A549 (cell line): ENCODE measurements around the gene LLGL2.

Experiments used
- CHD2 ChIP-seq: fragments of 150-350 bp; IDR thresholded peaks from 2 replicates; pipeline ENCODE4 v1.6.1; 2014; ENCODE audit warnings: low read length; ENCODE audit not compliant: partially characterized antibody
- CHD4 ChIP-seq: fragments of 200-600 bp; sonication (generic); IDR thresholded peaks from 2 replicates; pipeline ENCODE4 v1.6.1; 2016; ENCODE audit warnings: antibody characterized with exemption, mild to moderate bottlenecking, borderline replicate concordance
- ESRRA ChIP-seq: fragments of 150-350 bp; IDR thresholded peaks from 2 replicates; pipeline ENCODE4 v1.6.1; 2014; ENCODE audit warnings: mild to moderate bottlenecking, low read length, borderline replicate concordance
- GATA3 ChIP-seq: IDR thresholded peaks from 2 replicates; pipeline ENCODE4 v1.6.1; 2012; ENCODE audit warnings: borderline replicate concordance
- HOXA7 ChIP-seq: fragments of 250-450 bp; sonication (Bioruptor Pico); IDR thresholded peaks from 2 replicates; pipeline ENCODE4 v1.5.0; 2020; ENCODE audit warnings: mild to moderate bottlenecking, moderate library complexity
- KDM1A ChIP-seq: fragments of 200-600 bp; sonication (generic); IDR thresholded peaks from 2 replicates; pipeline ENCODE4 v1.6.1; 2016; ENCODE audit warnings: low read depth, mild to moderate bottlenecking
- MYC ChIP-seq: IDR thresholded peaks from 2 replicates; pipeline ENCODE4 v1.6.1; 2012; ENCODE audit warnings: mild to moderate bottlenecking, inconsistent platforms, low read length, improper control_type of control experiment, borderline replicate concordance
- POLR2A ChIP-seq: IDR thresholded peaks from 2 replicates; pipeline ENCODE4 v1.6.1; 2012; ENCODE audit warnings: mild to moderate bottlenecking, low read length
- RAD21 ChIP-seq, 2 experiments: fragments of >200 bp in 1 of 2; sonication (Bioruptor Twin) in 1 of 2; formaldehyde crosslinking in 1 of 2; IDR thresholded peaks in 1 of 2; conservative IDR thresholded peaks in 1 of 2; 2 replicates in 1 of 2; 3 replicates in 1 of 2; pipeline ENCODE4 v1.6.1; 2012 to 2018; ENCODE audit warnings: inconsistent platforms in 1 of 2
- SMC3 ChIP-seq: fragments of >200 bp; sonication (Bioruptor Twin); formaldehyde crosslinking; IDR thresholded peaks from 3 replicates; pipeline ENCODE4 v1.6.1; 2018; ENCODE audit warnings: inconsistent platforms
- TF ChIP-seq, protein P1 (sequence below): fragments of >200 bp; sonication (Bioruptor Twin); formaldehyde crosslinking; IDR thresholded peaks from 3 replicates; pipeline ENCODE4 v1.5.1; 2016
- TF ChIP-seq, protein P2 (sequence below): fragments of 200-600 bp; sonication (generic); IDR thresholded peaks from 2 replicates; pipeline ENCODE4 v1.6.1; 2016; ENCODE audit warnings: antibody characterized with exemption, mild to moderate bottlenecking, moderate library complexity
- TF ChIP-seq, protein P3 (sequence below): fragments of 250-450 bp; sonication (Bioruptor Pico); IDR thresholded peaks from 2 replicates; pipeline ENCODE4 v1.5.0; 2021; ENCODE audit warnings: mild to moderate bottlenecking, moderate library complexity, borderline replicate concordance
- TF ChIP-seq, protein P4 (sequence below): fragments of 450-650 bp; IDR thresholded peaks from 2 replicates; pipeline ENCODE4 v1.6.1; 2014; ENCODE audit warnings: antibody characterized with exemption

DNA sequence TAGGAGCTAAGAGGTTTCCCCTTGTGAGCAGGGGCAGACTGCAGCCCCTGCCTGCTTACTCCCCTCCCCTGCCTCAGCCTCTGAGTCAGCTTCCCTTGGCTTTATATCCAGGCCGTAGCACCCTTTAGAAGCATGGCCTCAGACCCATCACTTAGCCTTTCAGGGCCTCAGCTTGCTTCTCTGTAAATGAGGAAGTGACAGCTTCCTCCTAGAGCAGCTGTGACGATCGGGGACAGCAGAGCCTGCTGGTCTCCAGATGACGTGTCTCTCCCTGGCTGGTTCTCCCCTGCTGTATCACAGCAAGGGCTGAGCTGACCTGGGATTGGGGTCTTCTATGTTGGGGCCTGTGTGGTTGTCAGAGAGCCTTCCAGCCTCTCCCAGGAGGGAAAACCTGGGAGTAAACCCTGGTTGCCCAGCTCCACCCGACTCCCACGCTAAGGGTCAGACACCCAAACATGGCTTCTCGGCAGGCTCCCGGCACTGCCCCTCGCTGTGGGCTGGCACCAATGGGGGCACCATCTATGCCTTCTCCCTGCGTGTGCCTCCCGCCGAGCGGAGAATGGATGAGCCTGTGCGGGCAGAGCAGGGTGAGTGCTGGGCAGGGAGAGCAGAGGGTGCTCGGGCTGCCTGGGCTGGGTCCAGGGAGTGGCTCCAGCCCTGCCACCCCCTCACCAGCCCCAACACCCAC is 45.8 kb downstream of the LLGL2 start:
- no peak for TF ChIP-seq SMC3
- TF ChIP-seq MYC: no peak
- TF ChIP-seq, protein P1, sequence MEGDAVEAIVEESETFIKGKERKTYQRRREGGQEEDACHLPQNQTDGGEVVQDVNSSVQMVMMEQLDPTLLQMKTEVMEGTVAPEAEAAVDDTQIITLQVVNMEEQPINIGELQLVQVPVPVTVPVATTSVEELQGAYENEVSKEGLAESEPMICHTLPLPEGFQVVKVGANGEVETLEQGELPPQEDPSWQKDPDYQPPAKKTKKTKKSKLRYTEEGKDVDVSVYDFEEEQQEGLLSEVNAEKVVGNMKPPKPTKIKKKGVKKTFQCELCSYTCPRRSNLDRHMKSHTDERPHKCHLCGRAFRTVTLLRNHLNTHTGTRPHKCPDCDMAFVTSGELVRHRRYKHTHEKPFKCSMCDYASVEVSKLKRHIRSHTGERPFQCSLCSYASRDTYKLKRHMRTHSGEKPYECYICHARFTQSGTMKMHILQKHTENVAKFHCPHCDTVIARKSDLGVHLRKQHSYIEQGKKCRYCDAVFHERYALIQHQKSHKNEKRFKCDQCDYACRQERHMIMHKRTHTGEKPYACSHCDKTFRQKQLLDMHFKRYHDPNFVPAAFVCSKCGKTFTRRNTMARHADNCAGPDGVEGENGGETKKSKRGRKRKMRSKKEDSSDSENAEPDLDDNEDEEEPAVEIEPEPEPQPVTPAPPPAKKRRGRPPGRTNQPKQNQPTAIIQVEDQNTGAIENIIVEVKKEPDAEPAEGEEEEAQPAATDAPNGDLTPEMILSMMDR: no peak
- TF ChIP-seq, protein P2, sequence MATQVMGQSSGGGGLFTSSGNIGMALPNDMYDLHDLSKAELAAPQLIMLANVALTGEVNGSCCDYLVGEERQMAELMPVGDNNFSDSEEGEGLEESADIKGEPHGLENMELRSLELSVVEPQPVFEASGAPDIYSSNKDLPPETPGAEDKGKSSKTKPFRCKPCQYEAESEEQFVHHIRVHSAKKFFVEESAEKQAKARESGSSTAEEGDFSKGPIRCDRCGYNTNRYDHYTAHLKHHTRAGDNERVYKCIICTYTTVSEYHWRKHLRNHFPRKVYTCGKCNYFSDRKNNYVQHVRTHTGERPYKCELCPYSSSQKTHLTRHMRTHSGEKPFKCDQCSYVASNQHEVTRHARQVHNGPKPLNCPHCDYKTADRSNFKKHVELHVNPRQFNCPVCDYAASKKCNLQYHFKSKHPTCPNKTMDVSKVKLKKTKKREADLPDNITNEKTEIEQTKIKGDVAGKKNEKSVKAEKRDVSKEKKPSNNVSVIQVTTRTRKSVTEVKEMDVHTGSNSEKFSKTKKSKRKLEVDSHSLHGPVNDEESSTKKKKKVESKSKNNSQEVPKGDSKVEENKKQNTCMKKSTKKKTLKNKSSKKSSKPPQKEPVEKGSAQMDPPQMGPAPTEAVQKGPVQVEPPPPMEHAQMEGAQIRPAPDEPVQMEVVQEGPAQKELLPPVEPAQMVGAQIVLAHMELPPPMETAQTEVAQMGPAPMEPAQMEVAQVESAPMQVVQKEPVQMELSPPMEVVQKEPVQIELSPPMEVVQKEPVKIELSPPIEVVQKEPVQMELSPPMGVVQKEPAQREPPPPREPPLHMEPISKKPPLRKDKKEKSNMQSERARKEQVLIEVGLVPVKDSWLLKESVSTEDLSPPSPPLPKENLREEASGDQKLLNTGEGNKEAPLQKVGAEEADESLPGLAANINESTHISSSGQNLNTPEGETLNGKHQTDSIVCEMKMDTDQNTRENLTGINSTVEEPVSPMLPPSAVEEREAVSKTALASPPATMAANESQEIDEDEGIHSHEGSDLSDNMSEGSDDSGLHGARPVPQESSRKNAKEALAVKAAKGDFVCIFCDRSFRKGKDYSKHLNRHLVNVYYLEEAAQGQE: no peak
- TF ChIP-seq, protein P3, sequence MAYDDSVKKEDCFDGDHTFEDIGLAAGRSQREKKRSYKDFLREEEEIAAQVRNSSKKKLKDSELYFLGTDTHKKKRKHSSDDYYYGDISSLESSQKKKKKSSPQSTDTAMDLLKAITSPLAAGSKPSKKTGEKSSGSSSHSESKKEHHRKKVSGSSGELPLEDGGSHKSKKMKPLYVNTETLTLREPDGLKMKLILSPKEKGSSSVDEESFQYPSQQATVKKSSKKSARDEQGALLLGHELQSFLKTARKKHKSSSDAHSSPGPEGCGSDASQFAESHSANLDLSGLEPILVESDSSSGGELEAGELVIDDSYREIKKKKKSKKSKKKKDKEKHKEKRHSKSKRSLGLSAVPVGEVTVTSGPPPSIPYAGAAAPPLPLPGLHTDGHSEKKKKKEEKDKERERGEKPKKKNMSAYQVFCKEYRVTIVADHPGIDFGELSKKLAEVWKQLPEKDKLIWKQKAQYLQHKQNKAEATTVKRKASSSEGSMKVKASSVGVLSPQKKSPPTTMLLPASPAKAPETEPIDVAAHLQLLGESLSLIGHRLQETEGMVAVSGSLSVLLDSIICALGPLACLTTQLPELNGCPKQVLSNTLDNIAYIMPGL: no peak
- TF ChIP-seq CHD4: no peak
- TF ChIP-seq HOXA7 (CRISPR knock-in tag): no peak
- no peak for TF ChIP-seq CHD2
- TF ChIP-seq GATA3: no peak
- TF ChIP-seq KDM1A: no peak
- TF ChIP-seq ESRRA: no peak
- no peak for TF ChIP-seq POLR2A
- no peak for TF ChIP-seq RAD21 (conservative IDR thresholded peaks at IDR 0.05 in 1 of 2, IDR thresholded peaks at IDR 0.05 in 1 of 2)
- TF ChIP-seq, protein P4, sequence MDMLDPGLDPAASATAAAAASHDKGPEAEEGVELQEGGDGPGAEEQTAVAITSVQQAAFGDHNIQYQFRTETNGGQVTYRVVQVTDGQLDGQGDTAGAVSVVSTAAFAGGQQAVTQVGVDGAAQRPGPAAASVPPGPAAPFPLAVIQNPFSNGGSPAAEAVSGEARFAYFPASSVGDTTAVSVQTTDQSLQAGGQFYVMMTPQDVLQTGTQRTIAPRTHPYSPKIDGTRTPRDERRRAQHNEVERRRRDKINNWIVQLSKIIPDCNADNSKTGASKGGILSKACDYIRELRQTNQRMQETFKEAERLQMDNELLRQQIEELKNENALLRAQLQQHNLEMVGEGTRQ: no peak
